DND-41 (cell line): ENCODE measurements around the gene TTLL9.

Experiments
- EZH2 ChIP-seq: IDR thresholded peaks from 3 replicates; pipeline ENCODE4 v1.6.1; 2012; ENCODE audit warnings: borderline replicate concordance, low read depth, mild to moderate bottlenecking, moderate library complexity, low read length, inconsistent platforms; ENCODE audit not compliant: severe bottlenecking
- TF ChIP-seq, protein P1 (sequence below): IDR thresholded peaks from 2 replicates; pipeline ENCODE4 v1.5.1; 2012; ENCODE audit warnings: borderline replicate concordance, low read length, moderate library complexity, mild to moderate bottlenecking; ENCODE audit not compliant: poor library complexity, severe bottlenecking; ENCODE audit errors: extremely low read depth

- TF ChIP-seq EZH2 = no peak
- TF ChIP-seq, protein P1, sequence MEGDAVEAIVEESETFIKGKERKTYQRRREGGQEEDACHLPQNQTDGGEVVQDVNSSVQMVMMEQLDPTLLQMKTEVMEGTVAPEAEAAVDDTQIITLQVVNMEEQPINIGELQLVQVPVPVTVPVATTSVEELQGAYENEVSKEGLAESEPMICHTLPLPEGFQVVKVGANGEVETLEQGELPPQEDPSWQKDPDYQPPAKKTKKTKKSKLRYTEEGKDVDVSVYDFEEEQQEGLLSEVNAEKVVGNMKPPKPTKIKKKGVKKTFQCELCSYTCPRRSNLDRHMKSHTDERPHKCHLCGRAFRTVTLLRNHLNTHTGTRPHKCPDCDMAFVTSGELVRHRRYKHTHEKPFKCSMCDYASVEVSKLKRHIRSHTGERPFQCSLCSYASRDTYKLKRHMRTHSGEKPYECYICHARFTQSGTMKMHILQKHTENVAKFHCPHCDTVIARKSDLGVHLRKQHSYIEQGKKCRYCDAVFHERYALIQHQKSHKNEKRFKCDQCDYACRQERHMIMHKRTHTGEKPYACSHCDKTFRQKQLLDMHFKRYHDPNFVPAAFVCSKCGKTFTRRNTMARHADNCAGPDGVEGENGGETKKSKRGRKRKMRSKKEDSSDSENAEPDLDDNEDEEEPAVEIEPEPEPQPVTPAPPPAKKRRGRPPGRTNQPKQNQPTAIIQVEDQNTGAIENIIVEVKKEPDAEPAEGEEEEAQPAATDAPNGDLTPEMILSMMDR = no peak
Measured at GRCh38 chr20:31831771-31832306, 38.6 kb upstream of the TTLL9 start.
